Left renal pelvis (tissue), 4 donors: ENCODE data around the gene PDE8B. TPM values are rescaled to one million over a fixed set of nuclear protein-coding genes. Genes with fewer than 3 reads are reported as not detected.

Experiments
- DNase-seq, 4 donors: peaks; one replicate each; pipeline ENCODE4 v3.0.0-alpha.2; 2013; ENCODE audit warnings: low read depth in 4 of 4, low spot score in 3 of 4
- polyA plus RNA-seq, 4 donors: library from polyadenylated mRNA; unstranded; fragments of 120-200 nt; gene quantifications; one replicate each; pipeline ENCODE4 v1.2.1, GENCODE V29; 2013; ENCODE audit not compliant: insufficient read length in 4 of 4

Gene PDE8B
- polyA plus RNA-seq, 4 donors: 3.2 to 6.4 (median 5.6) TPM

DNA sequence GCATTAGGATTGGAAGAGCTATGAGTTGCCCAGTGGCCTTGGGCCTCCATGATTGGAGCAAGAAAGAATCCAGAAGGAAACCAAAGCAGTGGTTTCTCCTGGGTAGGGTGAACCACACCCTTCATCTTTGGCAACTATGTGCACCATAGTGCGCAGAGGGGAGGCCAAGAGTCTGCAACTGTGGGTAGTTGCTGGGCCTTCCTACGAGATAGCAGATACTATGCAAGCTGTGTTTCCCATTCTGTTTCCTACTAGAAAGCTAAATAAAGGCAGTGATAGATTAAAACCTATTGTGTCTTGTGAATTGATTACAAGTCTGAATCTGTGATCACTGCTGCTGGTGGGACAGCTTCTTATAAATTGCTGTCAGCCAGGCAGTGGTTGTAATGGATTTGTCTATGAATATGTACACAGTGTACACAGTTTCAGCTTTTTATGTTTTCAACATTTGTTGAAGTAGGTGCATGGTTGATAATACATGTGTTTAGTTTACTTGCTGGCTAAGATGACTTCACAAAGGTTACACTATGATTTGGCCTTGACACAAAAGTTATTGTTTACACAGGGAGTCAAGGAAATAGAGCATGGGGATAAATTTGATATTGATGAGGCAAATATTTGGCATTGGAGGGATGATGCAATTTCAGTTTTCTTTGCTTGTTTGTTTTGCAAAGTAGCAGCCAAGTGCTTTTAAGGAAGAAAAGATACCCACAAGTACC, 23.7 kb upstream of the PDE8B start:
- DNase-seq: no peak

DNA sequence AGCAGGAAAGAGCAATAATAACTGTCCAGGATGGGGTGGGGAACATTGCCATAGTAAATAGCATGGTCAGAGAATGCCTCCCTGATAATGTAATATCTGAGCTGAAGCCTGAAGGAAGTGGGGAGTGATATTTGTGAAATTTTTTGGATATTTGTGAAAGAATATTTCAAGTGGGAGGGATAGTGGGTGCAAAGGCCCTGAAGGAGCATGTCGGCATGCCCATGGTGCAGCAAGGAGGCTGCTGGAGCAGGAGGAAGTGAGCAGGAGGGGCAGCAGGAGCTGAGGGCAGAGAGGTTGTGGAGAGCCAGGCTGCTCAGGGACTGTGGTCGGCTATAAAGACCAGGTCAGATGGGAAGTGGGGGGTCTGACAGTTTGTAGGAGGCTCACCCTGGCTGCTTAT, 21.1 kb upstream of the PDE8B start:
- no peak for DNase-seq

DNA sequence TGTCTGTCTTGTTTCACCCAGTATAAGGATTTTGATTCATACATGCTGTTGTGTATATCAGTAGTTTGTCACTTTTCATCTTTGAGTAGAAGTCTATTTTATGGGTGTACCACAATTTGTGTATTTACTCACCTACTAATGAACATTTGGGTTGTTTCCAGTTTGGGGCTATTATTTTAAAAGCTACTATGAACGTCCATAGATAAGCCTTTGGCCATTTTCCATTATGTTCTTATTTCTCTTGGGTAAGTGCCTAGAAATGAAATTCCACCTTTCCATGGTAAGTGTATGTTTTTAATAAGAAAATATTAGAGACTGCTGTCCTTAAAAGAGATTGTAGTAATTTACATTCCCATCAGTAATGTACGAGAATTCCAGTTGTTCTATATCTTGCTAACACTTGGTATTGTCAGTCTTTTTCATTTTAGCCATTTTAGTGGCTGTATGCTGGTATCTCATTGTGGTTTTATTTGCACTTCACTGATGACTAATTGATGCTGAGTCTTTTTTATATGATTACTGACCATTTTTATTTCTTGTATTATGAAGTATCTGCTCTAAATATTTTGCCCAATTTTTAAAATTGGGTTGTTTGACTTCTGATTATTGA, 17.9 kb upstream of the PDE8B start:
- DNase-seq: no peak

DNA sequence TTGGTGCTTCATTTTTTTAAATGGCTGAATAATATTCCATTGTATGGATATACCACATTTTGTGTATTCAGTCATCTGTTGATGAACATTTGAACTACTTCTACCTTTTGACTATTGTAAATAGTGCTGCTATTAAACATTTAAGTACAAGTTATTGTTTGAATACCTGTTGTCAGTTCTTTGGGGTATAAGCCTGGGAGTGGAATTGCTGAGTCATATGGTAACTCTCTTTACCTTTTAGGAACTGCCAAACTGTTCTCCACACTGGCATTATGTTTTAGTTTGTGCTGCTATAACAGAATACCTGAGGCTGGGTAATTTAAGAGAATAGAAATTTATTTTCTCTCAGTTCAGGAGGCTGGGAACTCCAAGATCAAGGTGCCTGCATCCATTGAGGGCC, 15.7 kb upstream of the PDE8B start:
- DNase-seq: no peak

DNA sequence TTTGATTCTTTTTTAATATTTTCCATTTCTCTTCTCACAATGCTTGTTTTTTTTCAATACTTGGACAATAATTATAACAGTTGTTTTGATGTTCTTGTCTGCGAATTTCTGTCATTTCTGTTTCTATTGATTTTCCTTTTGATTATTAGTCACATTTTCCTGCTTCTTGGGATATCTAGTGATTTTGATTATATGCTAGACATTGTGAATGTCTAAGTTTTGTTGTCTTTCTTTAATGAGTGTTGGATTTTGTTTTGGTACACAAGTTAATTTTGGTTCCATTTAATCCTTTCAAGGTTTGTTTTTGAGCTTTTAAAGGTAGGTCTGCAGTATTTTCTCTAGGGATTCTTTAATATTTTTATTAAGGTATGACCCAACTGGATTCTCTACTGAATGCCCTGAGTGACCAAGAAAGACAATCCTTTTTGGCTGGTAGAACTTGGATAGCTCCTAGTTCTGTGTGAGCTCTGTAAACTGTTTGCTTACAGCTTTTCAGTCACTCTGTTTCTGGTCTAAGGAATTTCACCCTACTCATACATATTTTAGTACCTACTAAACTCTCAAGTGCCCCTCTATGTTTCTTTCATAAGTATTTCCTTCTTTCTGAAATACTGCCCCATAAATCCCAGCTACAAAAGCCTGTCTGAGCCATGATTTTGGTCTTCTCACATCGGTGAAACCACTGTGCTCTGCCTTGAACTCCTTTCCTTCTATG, 12.5 kb upstream of the PDE8B start:
- DNase-seq: no peak

DNA sequence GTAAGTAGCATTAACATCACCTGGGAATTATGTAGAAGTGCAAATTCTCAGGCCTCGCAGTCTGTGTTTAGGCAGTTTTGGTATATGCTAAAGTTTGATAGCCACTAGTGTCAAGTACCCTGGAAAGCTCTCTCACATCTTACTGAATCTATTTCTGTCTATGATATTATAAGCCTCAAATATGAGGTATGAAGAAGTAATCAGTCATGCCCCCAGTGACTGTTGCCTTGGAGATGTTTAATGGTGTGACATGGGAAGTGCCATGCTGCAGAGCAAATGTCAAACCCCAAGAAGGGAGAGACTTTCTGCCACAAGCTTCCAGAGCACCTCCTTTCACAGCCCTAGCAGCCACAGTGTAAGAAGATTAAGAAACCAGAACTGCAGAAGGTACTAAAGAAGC, 9.8 kb upstream of the PDE8B start:
- DNase-seq: no peak

DNA sequence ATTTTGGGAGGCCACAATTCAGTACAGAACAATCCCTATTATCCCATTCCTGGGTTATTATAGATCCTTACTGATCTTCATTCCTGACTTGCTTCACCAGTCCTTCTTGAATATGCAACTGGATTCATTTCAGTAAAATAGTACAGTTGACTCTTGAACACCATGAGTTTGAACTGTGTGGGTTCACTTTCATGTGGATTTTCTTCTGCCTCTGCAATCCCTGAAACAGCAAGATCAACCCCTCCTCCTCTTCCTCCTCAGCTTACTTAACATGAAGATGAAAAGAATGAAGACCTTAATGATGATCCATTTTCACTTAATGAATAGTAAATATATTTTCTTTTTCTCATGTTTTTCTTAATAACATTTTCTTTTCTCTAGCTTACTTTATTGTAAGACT, 8.3 kb upstream of the PDE8B start:
- no peak for DNase-seq

DNA sequence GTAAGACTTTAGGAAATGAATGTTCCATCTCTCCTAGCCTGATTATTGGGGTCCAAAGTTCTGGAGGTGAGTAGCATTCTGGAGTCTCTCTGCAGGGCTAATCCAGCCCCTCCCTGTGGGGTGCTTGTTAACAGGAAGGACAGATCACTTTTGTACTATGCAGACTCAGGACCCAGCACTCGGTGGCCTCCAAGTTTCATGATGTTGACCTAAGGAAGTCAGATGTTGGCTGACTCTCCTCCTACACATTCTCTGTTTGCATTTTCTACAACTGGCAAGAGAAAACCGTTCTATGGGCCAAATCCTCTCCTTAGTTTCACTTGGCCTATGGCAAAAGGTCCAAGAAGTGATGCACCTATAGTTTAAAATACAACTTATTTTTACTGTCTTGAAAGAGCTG, 5.5 kb upstream of the PDE8B start:
- no peak for DNase-seq

DNA sequence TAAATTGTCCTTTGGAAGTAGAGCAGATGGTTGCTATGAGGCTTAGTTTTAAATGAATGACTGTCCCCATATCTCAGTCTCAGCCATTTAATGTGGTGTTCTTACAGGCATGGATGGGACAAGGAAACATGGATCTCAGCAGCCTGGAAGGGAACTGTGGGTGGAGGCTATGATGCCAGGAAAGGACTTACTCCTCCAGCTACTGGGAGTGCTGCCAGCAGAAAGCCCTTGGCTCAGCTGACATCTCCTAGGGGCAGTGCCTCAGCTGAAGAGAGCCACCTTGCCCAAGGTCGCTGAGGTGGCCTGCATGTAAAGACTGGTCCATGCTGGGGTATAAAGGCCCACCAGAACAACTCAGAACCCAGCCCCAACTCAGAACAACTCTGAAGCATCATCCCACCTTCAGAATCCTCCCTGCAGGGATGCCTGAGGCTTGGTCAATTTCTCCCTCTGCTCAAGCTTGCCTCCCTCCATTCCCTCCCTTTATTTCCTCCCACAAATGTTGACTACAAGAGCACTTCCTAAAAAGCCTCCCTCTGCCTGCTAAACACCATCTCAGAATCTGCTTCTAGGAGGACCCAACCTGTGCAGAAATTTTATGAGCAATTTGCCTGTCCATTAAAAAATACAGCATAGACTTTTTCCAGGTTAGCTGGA, 1.8 kb upstream of the PDE8B start:
- no peak for DNase-seq

DNA sequence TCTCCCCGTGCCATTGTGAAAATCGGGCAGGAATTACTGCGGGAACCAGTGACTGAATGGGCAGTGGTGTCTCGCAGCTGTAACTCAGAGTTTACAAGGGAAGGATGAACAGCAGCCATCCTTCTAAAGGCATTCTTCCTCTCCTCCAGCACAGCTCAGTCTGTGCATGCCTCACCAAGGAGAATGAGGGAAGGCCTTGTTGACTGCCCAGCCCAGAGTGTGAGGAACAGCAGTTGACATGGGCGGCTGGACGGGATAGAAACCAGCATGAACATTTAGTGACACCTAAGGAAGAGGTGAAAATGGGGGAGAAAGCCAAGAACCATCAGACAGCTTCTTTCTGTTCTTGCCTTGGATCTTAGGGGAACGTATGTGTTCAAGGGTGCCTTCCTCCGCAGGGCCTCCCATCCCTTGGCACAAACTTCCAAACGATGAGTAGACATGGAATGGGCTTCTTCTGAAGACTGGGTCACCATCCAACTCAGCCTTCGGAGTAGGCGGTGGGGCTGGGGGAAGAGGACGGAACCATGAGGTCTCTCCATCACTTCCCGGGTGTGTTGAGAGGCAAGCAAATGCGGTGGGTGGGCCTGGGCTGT, 887 bp upstream of the PDE8B start:
- DNase-seq: no peak

DNA sequence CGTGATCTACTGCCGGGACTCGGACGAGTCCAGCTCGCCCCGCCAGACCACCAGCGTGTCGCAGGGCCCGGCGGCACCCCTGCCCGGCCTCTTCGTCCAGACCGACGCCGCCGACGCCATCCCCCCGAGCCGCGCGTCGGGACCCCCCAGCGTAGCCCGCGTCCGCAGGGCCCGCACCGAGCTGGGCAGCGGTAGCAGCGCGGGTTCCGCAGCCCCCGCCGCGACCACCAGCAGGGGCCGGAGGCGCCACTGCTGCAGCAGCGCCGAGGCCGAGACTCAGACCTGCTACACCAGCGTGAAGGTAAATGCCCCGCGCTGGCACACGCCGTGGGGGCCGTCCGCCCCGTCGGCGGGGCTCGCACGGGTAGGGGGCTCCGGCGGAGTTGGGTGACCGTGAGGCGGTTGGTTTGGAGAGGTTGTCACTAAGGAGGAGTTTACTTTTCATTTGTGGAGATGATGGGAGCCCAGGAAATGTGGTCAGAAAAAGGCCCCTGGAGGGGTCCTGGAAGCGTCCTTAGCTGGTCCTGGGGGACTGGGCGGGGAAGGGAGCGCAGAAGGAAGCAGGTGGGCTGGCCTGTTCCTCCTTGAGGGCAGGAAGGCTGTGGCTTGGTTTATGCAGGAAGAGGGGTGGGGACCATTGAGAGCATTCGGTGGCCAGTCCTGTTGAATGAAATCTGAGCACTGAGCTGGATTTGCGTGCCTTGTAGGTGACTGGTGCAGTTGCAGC, 647 bp downstream of the PDE8B start:
- DNase-seq: no peak

DNA sequence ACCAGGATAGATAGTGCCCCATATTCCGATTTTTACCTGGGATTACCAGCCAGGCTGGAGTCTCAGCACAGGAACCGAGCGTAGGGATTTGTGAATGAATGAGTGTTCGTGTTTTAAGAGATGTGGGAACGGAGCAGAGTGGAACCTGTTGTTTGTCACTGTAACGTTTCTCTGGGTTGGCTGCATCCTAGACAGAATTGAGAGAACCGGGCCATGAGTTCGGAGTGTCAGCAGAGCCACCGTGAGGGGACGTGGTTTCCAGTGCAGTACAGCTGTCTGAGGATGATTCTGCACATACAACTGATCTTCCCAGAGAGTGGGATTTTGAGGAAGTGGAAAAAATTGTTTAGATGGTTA, 1.2 kb downstream of the PDE8B start:
- DNase-seq: no peak

DNA sequence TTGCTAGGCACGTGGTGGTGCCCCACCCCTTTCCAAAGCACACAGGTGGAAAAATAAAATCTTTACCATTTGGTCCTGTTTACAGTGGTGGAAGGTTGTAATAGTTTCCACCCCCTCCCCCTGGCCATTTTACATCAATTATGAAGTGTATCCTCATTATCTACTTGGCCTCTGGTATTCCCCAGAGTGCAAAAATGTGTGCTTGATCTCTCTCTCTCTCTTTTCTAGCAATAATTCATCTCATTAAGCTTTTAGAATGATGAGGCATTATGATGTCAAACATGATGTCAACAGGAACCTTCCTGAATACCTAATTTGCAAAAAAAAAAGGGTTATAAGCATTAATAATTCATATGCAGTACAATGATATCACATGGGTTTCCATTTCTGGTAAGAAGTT, 3.1 kb downstream of the PDE8B start:
- DNase-seq: no peak

DNA sequence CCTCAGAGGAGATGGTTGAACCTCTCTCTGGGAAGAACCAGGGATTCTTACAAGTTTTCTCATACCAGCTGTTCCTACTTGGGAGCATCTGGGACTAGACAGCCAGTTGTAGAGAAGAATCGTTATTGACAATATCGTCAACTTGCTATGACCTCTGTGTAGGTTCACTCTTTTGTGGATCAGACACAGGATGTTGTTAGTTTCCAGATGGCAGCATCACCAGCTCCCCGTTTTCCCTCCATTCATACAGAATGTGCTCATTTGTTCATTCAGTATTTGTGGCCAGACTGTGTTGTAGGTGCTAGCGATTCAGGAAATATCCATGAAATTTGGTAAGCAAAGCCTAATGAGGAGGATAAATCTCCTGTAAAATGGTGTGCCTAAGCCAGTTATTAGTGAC, 3.7 kb downstream of the PDE8B start:
- DNase-seq: no peak

DNA sequence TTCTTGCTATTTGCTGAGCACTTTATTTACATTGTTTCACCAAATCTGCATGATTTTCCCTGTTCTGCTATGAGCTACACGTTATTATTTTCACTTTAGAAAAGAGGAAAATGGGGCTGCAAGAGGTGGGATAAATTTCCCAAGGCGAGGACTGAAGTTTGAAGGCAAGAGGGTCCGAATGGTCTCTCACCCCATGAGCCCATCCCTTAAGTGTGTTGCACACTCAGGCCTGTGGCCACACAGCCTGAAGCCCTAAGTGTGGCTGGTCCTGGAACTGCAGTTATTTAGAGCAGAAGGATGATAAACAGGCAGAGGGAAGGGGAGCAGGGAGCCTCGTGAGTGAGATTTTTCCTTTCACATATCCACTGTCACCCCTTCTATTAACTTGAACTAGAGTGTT, 7.8 kb downstream of the PDE8B start:
- DNase-seq: no peak

DNA sequence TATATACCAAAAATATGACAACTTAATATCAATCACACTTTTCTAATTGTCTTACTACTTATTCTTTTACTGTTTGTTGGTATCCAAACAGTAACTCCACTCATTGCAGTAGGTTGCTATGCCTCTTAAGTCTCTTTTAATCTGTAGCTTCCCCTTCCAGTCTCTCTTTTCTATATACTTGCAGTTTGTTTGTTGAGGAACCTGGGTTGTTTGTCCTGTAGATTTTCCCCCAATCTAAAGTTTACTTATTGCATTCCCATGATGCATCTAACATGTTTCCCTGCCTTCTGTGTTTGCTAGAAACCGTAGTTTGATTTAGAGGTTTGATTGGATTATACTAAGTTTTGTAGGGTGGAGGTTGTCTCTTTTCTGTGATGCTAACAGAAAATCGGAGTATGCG, 10.6 kb downstream of the PDE8B start:
- DNase-seq: no peak

DNA sequence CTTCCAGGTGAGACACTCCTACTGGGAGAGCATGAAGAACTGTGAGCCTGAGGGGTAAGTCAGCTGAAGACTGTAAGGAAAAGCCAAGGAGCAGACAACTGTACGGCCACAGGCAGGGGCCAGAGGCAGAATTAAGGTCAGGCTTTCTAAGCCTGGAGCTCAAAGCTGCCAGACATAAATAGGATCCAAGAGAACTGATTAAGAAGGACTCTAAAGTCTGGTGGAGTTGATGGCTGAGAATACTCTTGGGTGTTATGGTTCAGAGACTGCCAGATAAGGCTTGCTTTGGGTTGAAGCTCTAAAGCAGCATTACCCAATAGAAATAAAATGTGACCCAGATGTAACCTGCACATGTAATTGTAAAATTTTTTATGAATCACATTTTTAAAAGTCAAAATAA, 12.2 kb downstream of the PDE8B start:
- DNase-seq: no peak

DNA sequence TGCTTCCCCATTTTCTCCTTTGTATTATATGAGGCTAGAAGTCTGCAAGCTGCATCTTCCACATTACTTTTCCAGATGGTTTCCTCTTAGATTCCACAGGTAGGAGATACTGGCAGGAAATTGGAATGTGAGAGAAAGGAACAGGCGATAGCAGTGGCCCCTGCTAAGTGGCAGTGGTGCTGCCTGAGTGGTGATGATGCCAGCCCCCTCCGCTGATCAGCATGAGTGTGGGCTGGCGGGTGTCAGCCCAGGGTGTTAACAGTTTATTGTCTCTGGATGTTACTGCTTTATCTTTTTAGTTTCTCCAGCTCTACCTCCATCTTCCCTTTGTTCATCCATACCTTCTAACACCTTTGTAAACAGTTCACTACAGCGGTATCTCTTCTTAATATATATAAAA, 13.2 kb downstream of the PDE8B start:
- no peak for DNase-seq

DNA sequence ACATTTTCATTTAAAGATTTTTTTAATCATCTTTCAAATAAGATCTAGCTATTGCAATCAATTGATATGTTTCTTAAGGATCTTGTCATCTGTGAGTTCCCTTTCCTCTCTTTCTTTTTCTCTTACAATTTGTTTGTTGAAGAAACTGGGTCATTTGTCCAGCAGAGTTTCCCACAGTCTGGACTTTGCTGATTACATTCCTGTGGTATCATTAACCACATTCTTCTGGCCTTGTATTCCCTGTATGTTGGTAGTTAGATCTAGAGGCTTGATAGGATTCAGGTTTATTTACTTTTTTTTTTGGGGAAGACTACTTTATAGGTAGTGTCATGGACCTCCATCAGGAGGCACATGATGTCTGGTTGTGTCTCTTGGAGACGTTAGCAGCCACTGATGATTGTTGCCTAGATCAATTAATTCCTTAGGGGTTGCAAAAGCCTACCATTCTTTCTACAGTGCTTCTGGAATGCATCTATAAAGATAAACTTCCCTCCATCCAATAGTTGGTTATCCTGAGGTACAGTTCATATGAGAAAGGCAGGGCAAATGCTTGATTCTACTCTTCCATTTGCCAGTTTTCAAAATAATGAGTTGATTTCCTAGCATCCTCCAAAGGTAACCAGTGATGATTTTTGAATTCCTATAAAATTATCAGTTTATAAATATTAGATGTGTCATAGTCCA, 14.3 kb downstream of the PDE8B start:
- DNase-seq: no peak

DNA sequence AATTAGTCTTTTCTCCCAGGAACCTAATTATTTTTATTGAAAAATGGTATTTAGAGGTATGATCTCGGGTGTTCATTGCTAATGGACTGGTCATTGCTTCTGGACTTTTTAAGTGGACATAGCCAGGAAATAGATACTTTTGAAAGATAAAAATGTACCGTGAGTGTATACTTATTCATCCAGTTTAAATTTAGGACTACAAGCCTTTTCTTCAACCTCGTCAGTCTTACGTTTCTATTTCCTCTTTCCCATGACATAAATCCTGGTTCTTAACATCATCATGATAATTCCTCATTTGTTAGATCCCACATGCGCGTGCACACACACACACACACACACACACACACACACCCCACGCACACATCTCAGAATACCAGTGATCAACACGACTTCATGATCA, 15.1 kb downstream of the PDE8B start:
- no peak for DNase-seq
